HL-60 (cell line): ENCODE data around the gene MVK.

Experiments
- DNase-seq, 2 experiments: peaks; one replicate each; pipeline ENCODE4 v3.0.0-alpha.2; 2010 to 2020; ENCODE audit warnings: low read depth in 1 of 2, low spot score in 1 of 2
- H3K27ac ChIP-seq: fragments of 250-450 bp; sonication (Bioruptor Pico); replicated peaks from 2 replicates; pipeline ENCODE4 v1.5.1; 2020; ENCODE audit warnings: mild to moderate bottlenecking, moderate library complexity
- H3K27me3 ChIP-seq: fragments of 250-450 bp; sonication (Bioruptor Pico); 2 replicates; pipeline ENCODE4 v1.5.1; 2021; ENCODE audit warnings: mild to moderate bottlenecking, moderate library complexity; ENCODE audit not compliant: insufficient read depth, poor library complexity, severe bottlenecking
- H3K4me3 ChIP-seq: replicated peaks from 2 replicates; pipeline ENCODE4 v1.5.1; 2011; ENCODE audit warnings: mild to moderate bottlenecking, control low read depth, low read length; ENCODE audit not compliant: insufficient read depth
- CTCF ChIP-seq: IDR thresholded peaks from one replicate; pipeline ENCODE4 v1.5.1; 2011; ENCODE audit warnings: low read length, control low read depth, inconsistent platforms; ENCODE audit not compliant: insufficient read depth
- GABPA ChIP-seq: IDR thresholded peaks from 2 replicates; pipeline ENCODE4 v1.6.1; 2012; ENCODE audit warnings: low read depth
- POLR2AphosphoS5 ChIP-seq: IDR thresholded peaks from 2 replicates; pipeline ENCODE4 v1.6.1; 2012; ENCODE audit warnings: low read depth
- SPI1 ChIP-seq: IDR thresholded peaks from 2 replicates; pipeline ENCODE4 v1.6.1; 2012; ENCODE audit warnings: low read depth, mild to moderate bottlenecking, borderline replicate concordance
- TF ChIP-seq, protein P1 (sequence below): IDR thresholded peaks from 2 replicates; pipeline ENCODE4 v1.6.1; 2012; ENCODE audit warnings: low read depth; ENCODE audit not compliant: insufficient replicate concordance

MVK gene

GRCh38 chr12:109611223-109611622 lies 37.6 kb downstream of the MVK start:
- Histone ChIP-seq H3K4me3 (no peak overlapping the region), H3K27me3 (peaks cover 5% of the 10 kb centered on the region), H3K27ac (no peak overlapping the region)
- no peak for TF ChIP-seq CTCF
- TF ChIP-seq, protein P1, sequence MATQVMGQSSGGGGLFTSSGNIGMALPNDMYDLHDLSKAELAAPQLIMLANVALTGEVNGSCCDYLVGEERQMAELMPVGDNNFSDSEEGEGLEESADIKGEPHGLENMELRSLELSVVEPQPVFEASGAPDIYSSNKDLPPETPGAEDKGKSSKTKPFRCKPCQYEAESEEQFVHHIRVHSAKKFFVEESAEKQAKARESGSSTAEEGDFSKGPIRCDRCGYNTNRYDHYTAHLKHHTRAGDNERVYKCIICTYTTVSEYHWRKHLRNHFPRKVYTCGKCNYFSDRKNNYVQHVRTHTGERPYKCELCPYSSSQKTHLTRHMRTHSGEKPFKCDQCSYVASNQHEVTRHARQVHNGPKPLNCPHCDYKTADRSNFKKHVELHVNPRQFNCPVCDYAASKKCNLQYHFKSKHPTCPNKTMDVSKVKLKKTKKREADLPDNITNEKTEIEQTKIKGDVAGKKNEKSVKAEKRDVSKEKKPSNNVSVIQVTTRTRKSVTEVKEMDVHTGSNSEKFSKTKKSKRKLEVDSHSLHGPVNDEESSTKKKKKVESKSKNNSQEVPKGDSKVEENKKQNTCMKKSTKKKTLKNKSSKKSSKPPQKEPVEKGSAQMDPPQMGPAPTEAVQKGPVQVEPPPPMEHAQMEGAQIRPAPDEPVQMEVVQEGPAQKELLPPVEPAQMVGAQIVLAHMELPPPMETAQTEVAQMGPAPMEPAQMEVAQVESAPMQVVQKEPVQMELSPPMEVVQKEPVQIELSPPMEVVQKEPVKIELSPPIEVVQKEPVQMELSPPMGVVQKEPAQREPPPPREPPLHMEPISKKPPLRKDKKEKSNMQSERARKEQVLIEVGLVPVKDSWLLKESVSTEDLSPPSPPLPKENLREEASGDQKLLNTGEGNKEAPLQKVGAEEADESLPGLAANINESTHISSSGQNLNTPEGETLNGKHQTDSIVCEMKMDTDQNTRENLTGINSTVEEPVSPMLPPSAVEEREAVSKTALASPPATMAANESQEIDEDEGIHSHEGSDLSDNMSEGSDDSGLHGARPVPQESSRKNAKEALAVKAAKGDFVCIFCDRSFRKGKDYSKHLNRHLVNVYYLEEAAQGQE = no peak
- TF ChIP-seq SPI1 = no peak
- no peak for TF ChIP-seq POLR2AphosphoS5
- no peak for TF ChIP-seq GABPA
- no peak for DNase-seq

DNA sequence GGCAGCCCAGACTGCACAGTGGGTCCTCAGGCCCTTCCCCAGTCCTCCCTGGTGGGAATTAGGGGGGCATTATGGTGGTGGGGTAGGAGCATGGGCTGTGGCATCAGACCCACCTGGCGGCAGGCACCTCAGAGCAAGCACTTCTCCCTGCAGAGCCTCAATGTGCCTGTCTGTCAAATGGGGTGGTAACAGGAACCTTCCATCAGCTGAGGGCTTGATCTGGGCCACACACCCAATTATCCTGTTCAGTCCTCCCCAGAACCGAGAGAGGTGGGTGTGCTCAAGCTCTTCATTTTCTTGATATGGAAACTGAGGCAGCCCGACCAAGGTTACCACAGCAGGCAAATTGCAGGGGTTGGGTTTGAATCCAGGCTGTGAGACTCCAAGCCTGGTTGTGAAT lies 38.4 kb downstream of the MVK start:
- DNase-seq = no peak
- peaks cover 5% of the 10 kb centered on the region for H3K27me3 ChIP-seq
- no peak overlapping the region for H3K4me3 ChIP-seq
- TF ChIP-seq GABPA (no peak), SPI1 (no peak), CTCF (no peak), POLR2AphosphoS5 (no peak)
- TF ChIP-seq, protein P1 = no peak
- no peak overlapping the region for H3K27ac ChIP-seq

GRCh38 chr12:109612975-109613502 lies 39.4 kb downstream of the MVK start:
- H3K27ac ChIP-seq = no peak overlapping the region
- H3K4me3 ChIP-seq = no peak overlapping the region
- DNase-seq = no peak
- peaks cover 5% of the 10 kb centered on the region for H3K27me3 ChIP-seq
- TF ChIP-seq CTCF (peak; percentile 0), POLR2AphosphoS5 (no peak), GABPA (no peak)

DNA sequence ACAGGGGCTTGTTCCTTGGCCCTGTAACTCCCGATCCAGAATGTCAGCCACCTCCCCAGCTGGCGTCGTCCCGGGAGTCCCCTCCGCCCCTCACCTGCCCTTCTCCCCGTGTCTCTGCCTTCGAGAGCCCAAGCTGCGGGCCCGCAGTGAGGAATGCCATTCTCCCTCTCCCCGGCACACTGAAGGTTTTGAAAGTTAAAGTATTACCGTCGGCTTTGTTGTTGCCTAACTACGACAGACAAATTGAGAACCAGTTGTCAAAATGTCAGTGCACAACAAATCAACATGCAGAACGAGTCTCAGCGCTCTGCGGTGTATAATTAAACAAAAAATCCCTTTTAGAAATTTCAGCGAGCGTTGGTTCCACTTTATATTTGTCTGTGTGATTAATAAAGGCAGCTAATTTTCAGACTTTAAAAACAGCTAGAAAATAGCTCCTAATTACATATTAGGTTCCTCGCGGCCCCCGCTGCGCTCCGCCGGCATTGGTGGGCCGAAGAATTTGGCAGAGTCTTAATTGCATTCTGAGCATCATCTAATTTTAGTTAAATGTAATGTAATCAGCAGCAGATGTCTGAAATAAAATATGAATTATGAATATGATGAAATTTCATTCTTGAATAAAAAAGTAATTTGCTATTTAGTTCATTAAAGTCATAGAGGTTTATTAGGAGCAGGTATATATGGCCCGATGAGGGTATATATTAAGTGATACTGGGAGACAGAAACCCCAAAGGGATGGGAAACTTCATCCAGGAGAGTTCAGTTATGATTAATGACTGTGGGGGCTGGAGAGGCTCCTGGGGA lies 40.3 kb downstream of the MVK start:
- Histone ChIP-seq H3K27me3 (peaks cover 6% of the 10 kb centered on the region), H3K27ac (no peak overlapping the region), H3K4me3 (no peak overlapping the region)
- DNase-seq = no peak
- TF ChIP-seq SPI1 = no peak
- TF ChIP-seq CTCF = no peak
- TF ChIP-seq, protein P1 = no peak
- TF ChIP-seq GABPA = no peak
- TF ChIP-seq POLR2AphosphoS5 = no peak
